ENCODE data around the gene LHFPL5. TPM values are rescaled to one million over a fixed set of nuclear protein-coding genes. Genes with fewer than 3 reads are reported as not detected.

Gene LHFPL5
- total RNA-seq, 1 experiment from 2014 or later, result not detected

- H3K9me3 Mint-ChIP-seq, result no peaks in the 10 kb centered on the region
- no peak for DNase-seq (ENCODE audit: low spot score)
- ChIA-PET CTCF (interaction anchor here (0.6 to 2.2 kb wide), 3 partner anchors 14 to 249 kb away, joined by 3 to 7 read pairs (median 4); no protein-coding TSS in a partner anchor), POLR2A (no interaction called here)
- H3K4me1 Mint-ChIP-seq, result peaks cover 14% of the 10 kb centered on the region
- no peaks in the 10 kb centered on the region for H3K36me3 Mint-ChIP-seq
- TF ChIP-seq CBFB (CRISPR knock-in tag; IDR thresholded peaks at IDR 0.05; ENCODE audit: low read depth) (no peak), ETV6 (CRISPR knock-in tag; IDR thresholded peaks at IDR 0.05) (no peak), ZNF423 (CRISPR knock-in tag; IDR thresholded peaks at IDR 0.05) (no peak), ZNF512 (CRISPR knock-in tag; IDR thresholded peaks at IDR 0.05; ENCODE audit: borderline replicate concordance) (no peak), STAT6 (CRISPR knock-in tag; conservative IDR thresholded peaks at IDR 0.05; ENCODE audit: low read depth) (no peak), NR1H2 (CRISPR knock-in tag; IDR thresholded peaks at IDR 0.05) (no peak), ZBTB43 (CRISPR knock-in tag; IDR thresholded peaks at IDR 0.05) (no peak), ATF2 (CRISPR knock-in tag; IDR thresholded peaks at IDR 0.05; ENCODE audit: borderline replicate concordance, low read depth) (no peak), ARID4B (CRISPR knock-in tag; IDR thresholded peaks at IDR 0.05; ENCODE audit: borderline replicate concordance) (no peak), PRDM15 (CRISPR knock-in tag; IDR thresholded peaks at IDR 0.05) (no peak), SMAD3 (CRISPR knock-in tag; IDR thresholded peaks at IDR 0.05; ENCODE audit: borderline replicate concordance) (no peak)
- ATAC-seq, result no peak
- H3K27ac Mint-ChIP-seq, result no peak overlapping the region
- H3K27me3 Mint-ChIP-seq (ENCODE audit: low read depth), result peaks cover 7% of the 10 kb centered on the region
- H3K4me3 Mint-ChIP-seq, result no peak overlapping the region
These were observed 33.9 kb upstream of the LHFPL5 start for GRCh38 chr6:35771343-35771627.
